Right lobe of liver (tissue), 4 donors: ENCODE measurements around the gene GRIK2.

Experiments used
- POLR2A ChIP-seq: fragments of 450-650 bp; IDR thresholded peaks from one replicate; pipeline ENCODE4 v1.6.1; 2017; ENCODE audit warnings: antibody characterized with exemption, mild to moderate bottlenecking
- TF ChIP-seq, protein P1 (sequence below), 4 donors: fragments of 200-600 bp in 3 of 4; fragments of 450-650 bp in 1 of 4; IDR thresholded peaks; one replicate each; pipeline versions ENCODE4 v1.5.1 to v1.8.0; 2016 to 2022; ENCODE audit warnings: antibody characterized with exemption in 4 of 4, mild to moderate bottlenecking in 2 of 4
- donor health status: DM: no; HTN: no; CAD: no.
- donor health status: DM: no; HTN: no; CAD: no.
- donor health status: DM: no; HTN: yes; CAD: no.

DNA sequence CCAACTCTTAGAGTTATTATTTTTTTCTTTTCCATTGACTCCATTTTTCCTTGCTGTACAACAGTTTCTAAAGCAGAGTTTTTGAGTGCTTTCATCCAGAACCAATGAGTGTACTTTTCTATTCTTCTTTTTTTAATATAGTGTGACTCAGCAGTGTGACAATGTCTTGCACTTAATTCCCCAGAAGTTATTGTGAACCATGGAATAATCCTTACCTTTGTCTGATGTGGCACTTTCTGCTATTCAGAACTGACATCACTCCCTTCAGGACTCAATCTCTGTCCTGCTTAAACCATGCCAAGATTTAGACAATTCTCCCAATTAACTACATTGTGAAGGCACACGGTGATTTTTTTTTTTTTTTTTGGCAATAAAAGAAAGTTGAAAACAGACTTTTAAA lies 41.5 kb downstream of the GRIK2 start:
- TF ChIP-seq, protein P1, sequence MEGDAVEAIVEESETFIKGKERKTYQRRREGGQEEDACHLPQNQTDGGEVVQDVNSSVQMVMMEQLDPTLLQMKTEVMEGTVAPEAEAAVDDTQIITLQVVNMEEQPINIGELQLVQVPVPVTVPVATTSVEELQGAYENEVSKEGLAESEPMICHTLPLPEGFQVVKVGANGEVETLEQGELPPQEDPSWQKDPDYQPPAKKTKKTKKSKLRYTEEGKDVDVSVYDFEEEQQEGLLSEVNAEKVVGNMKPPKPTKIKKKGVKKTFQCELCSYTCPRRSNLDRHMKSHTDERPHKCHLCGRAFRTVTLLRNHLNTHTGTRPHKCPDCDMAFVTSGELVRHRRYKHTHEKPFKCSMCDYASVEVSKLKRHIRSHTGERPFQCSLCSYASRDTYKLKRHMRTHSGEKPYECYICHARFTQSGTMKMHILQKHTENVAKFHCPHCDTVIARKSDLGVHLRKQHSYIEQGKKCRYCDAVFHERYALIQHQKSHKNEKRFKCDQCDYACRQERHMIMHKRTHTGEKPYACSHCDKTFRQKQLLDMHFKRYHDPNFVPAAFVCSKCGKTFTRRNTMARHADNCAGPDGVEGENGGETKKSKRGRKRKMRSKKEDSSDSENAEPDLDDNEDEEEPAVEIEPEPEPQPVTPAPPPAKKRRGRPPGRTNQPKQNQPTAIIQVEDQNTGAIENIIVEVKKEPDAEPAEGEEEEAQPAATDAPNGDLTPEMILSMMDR (IDR thresholded peaks at IDR 0.05) = no peak
- TF ChIP-seq POLR2A = no peak
